ENCODE measurements around the gene PTPN14.

PTPN14 gene

GRCh38 chr1:214570442-214570841, 19.0 kb upstream of the PTPN14 start:
- no peak overlapping the region for H3K9ac ChIP-seq (ENCODE audit: low read depth, low read length, poor library complexity, severe bottlenecking)
- no peak overlapping the region for H3K4me3 ChIP-seq (ENCODE audit: low read length, poor library complexity, severe bottlenecking)
- H3F3A ChIP-seq (ENCODE audit: low read depth) = no peaks in the 10 kb centered on the region
- H3K27me3 ChIP-seq (ENCODE audit: insufficient read depth, low read length, poor library complexity, severe bottlenecking) = no peaks in the 10 kb centered on the region
- no peaks in the 10 kb centered on the region for H3K9me2 ChIP-seq (replicated peaks; ENCODE audit: low read depth, low read length)
- H3K36me3 ChIP-seq (ENCODE audit: insufficient read depth, low read length) = no peaks in the 10 kb centered on the region
- no peaks in the 10 kb centered on the region for H3K4me1 ChIP-seq (ENCODE audit: insufficient read depth, low read length, poor library complexity, severe bottlenecking)
- H3K79me2 ChIP-seq (ENCODE audit: insufficient read depth, low read length) = no peaks in the 10 kb centered on the region
- H3K4me2 ChIP-seq (ENCODE audit: low read depth, low read length, poor library complexity, severe bottlenecking) = no peak overlapping the region
- H3K9me3 ChIP-seq (ENCODE audit: insufficient read depth, low read depth, low read length) = no peaks in the 10 kb centered on the region
- H2AFZ ChIP-seq (ENCODE audit: low read length) = no peak overlapping the region
- TF ChIP-seq EZH2phosphoT487 (IDR thresholded peaks at IDR 0.05; ENCODE audit: borderline replicate concordance) (no peak), CTCF (conservative IDR thresholded peaks at IDR 0.05; ENCODE audit: low read length) (no peak)
- H4K20me1 ChIP-seq (ENCODE audit: insufficient read depth, low read length, poor library complexity, severe bottlenecking) = no peaks in the 10 kb centered on the region

DNA sequence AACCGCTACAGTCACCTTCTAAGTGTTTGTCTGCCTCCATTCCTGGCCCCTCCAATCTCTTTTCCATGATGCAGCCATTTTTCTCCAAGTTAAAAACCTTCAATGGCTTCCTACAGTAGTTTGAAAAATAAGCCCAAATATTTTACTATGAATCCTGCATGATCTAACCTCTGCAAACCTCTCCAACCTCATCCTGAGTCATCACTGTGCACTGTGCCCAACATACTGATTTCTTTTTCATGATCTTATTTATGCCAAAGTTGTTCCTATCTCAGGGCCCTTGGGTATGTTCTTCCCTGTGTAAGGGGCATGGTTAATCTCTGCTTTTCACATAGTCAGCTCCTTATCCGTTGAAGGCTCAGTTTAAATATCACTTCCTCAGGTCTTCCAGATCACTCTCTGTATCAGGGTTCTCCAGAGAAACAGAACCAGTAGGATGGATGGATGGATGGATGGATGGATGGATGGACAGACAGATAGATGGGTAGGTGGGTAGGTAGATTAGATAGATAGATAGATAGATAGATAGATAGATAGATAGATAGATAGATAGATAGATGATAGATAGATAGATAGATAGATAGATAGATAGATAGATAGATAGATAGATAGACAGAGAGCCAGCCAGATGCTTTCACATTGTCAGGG, 18.1 kb upstream of the PTPN14 start:
- H3K4me2 ChIP-seq (ENCODE audit: low read depth, low read length, poor library complexity, severe bottlenecking) = no peak overlapping the region
- no peaks in the 10 kb centered on the region for H3K36me3 ChIP-seq (ENCODE audit: insufficient read depth, low read length)
- no peaks in the 10 kb centered on the region for H3K27me3 ChIP-seq (ENCODE audit: insufficient read depth, low read length, poor library complexity, severe bottlenecking)
- no peaks in the 10 kb centered on the region for H3K79me2 ChIP-seq (ENCODE audit: insufficient read depth, low read length)
- H3K4me1 ChIP-seq (ENCODE audit: insufficient read depth, low read length, poor library complexity, severe bottlenecking) = no peaks in the 10 kb centered on the region
- no peak for TF ChIP-seq CTCF (conservative IDR thresholded peaks at IDR 0.05; ENCODE audit: low read length)
- no peak for TF ChIP-seq EZH2phosphoT487 (IDR thresholded peaks at IDR 0.05; ENCODE audit: borderline replicate concordance)
- no peak overlapping the region for H3K9ac ChIP-seq (ENCODE audit: low read depth, low read length, poor library complexity, severe bottlenecking)
- no peaks in the 10 kb centered on the region for H4K20me1 ChIP-seq (ENCODE audit: insufficient read depth, low read length, poor library complexity, severe bottlenecking)
- no peaks in the 10 kb centered on the region for H3F3A ChIP-seq (ENCODE audit: low read depth)
- H2AFZ ChIP-seq (ENCODE audit: low read length) = no peak overlapping the region
- no peaks in the 10 kb centered on the region for H3K9me3 ChIP-seq (ENCODE audit: insufficient read depth, low read depth, low read length)
- no peak overlapping the region for H3K4me3 ChIP-seq (ENCODE audit: low read length, poor library complexity, severe bottlenecking)
- H3K9me2 ChIP-seq (replicated peaks; ENCODE audit: low read depth, low read length) = no peaks in the 10 kb centered on the region

DNA sequence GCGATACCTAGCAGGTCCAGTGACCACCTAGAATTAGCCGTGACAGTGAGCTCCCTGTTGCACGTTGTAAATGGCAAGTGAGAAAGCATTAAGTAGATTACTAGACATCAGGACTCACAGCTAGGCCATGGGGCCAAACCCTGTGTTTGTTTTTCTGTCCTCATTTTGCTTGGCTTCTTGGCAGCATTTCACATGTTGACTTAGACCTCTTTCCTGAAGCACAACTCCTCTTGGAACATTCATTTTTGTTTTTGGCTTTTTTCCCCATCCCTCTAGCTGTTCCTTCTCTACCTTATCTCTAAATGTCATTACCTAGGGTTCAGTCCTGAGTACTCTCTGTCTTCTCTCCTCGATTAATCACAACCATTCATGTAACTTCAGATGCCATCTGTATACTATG, 16.9 kb upstream of the PTPN14 start:
- Histone ChIP-seq H3K79me2 (ENCODE audit: insufficient read depth, low read length) (no peaks in the 10 kb centered on the region), H3F3A (ENCODE audit: low read depth) (no peaks in the 10 kb centered on the region), H3K36me3 (ENCODE audit: insufficient read depth, low read length) (no peaks in the 10 kb centered on the region), H3K4me1 (ENCODE audit: insufficient read depth, low read length, poor library complexity, severe bottlenecking) (no peaks in the 10 kb centered on the region), H3K4me3 (ENCODE audit: low read length, poor library complexity, severe bottlenecking) (no peak overlapping the region), H2AFZ (ENCODE audit: low read length) (no peak overlapping the region), H3K9me2 (replicated peaks; ENCODE audit: low read depth, low read length) (no peaks in the 10 kb centered on the region), H4K20me1 (ENCODE audit: insufficient read depth, low read length, poor library complexity, severe bottlenecking) (no peaks in the 10 kb centered on the region), H3K9ac (ENCODE audit: low read depth, low read length, poor library complexity, severe bottlenecking) (no peak overlapping the region), H3K27me3 (ENCODE audit: insufficient read depth, low read length, poor library complexity, severe bottlenecking) (no peaks in the 10 kb centered on the region), H3K4me2 (ENCODE audit: low read depth, low read length, poor library complexity, severe bottlenecking) (no peak overlapping the region), H3K9me3 (ENCODE audit: insufficient read depth, low read depth, low read length) (no peaks in the 10 kb centered on the region)
- TF ChIP-seq CTCF (conservative IDR thresholded peaks at IDR 0.05; ENCODE audit: low read length) (no peak), EZH2phosphoT487 (IDR thresholded peaks at IDR 0.05; ENCODE audit: borderline replicate concordance) (no peak)
